IMR-90 (cell line): ENCODE measurements around the gene PLTP. TPM values are rescaled to one million over a fixed set of nuclear protein-coding genes. Genes with fewer than 3 reads are reported as not detected.

Experiments used
- ELK1 ChIP-seq: fragments of 150-350 bp; IDR thresholded peaks from 2 replicates; pipeline ENCODE4 v1.6.1; 2016; ENCODE audit warnings: low read depth, mild to moderate bottlenecking, low read length, moderate library complexity, borderline replicate concordance
- MXI1 ChIP-seq: IDR thresholded peaks from 2 replicates; pipeline ENCODE4 v1.6.1; 2012; ENCODE audit warnings: low read depth, mild to moderate bottlenecking, low read length, moderate library complexity, borderline replicate concordance
- POLR2A ChIP-seq: IDR thresholded peaks from 2 replicates; pipeline ENCODE4 v1.6.1; 2012; ENCODE audit warnings: mild to moderate bottlenecking, low read depth, low read length
- polyA plus RNA-seq, 3 experiments: library from polyadenylated mRNA; depleted of rRNA; stranded (reverse); fragments of >200 nt; gene quantifications; 2 replicates each; pipeline ENCODE4 v1.2.3, GENCODE V29; 2012; ENCODE audit warnings: low replicate concordance in 1 of 3
- total RNA-seq: library from RNA; depleted of rRNA; stranded (reverse); fragments of >200 nt; gene quantifications from 2 replicates; pipeline ENCODE4 v1.2.3, GENCODE V29; 2012

PLTP gene
- total and polyA plus RNA-seq, 2 of the 4 experiments (the other 2 are of a cell fraction) = 5.4 to 55.8 TPM

GRCh38 chr20:45919542-45920399 lies 7.8 kb upstream of the PLTP start (continued):
- no peak for TF ChIP-seq ELK1
- no peak for TF ChIP-seq MXI1
- no peak for TF ChIP-seq POLR2A
